ENCODE data around the gene DUT. TPM values are rescaled to one million over a fixed set of nuclear protein-coding genes. Genes with fewer than 3 reads are reported as not detected.
"Not testable (repeated sequence)": the region's sequence is repeated elsewhere in the genome, so short reads cannot be mapped to it uniquely, and the experiment has no call there.

Gene DUT
- total RNA-seq, 1 donor from 2014 or later: 81.0 TPM

DNA sequence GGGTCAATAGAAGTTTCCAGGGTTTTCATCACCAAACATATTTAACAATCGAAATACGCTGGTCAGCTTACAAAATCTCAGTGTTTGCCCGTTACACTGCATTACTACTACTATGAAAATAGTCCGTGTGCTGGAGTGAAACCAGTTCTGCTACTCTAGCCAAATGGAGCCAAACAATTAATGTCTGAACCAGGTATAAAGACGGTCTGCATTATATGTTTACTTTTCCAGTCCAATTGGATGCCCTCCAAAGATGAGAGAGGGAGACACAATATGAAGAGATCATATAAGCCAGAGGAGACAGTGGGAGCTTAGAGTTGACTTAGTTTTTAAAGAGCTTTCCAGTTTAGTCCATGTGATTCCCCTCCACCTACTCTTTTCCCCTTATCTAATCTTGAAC lies 6.3 kb upstream of the DUT start:
- TF ChIP-seq, protein P1, sequence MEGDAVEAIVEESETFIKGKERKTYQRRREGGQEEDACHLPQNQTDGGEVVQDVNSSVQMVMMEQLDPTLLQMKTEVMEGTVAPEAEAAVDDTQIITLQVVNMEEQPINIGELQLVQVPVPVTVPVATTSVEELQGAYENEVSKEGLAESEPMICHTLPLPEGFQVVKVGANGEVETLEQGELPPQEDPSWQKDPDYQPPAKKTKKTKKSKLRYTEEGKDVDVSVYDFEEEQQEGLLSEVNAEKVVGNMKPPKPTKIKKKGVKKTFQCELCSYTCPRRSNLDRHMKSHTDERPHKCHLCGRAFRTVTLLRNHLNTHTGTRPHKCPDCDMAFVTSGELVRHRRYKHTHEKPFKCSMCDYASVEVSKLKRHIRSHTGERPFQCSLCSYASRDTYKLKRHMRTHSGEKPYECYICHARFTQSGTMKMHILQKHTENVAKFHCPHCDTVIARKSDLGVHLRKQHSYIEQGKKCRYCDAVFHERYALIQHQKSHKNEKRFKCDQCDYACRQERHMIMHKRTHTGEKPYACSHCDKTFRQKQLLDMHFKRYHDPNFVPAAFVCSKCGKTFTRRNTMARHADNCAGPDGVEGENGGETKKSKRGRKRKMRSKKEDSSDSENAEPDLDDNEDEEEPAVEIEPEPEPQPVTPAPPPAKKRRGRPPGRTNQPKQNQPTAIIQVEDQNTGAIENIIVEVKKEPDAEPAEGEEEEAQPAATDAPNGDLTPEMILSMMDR (IDR thresholded peaks at IDR 0.05): no peak
- Mint-ChIP-seq H3K27me3 (ENCODE audit: unreplicated experiment) (peaks cover 2% of the 10 kb centered on the region), H3K36me3 (ENCODE audit: unreplicated experiment) (no peaks in the 10 kb centered on the region), H3K4me3 (ENCODE audit: unreplicated experiment) (no peak overlapping the region), H3K4me1 (ENCODE audit: unreplicated experiment) (peaks cover 4% of the 10 kb centered on the region), H3K27ac (ENCODE audit: unreplicated experiment) (no peak overlapping the region), H3K9me3 (ENCODE audit: unreplicated experiment) (no peaks in the 10 kb centered on the region)
- no peak for DNase-seq (ENCODE audit: extremely low spot score, unreplicated experiment)

DNA sequence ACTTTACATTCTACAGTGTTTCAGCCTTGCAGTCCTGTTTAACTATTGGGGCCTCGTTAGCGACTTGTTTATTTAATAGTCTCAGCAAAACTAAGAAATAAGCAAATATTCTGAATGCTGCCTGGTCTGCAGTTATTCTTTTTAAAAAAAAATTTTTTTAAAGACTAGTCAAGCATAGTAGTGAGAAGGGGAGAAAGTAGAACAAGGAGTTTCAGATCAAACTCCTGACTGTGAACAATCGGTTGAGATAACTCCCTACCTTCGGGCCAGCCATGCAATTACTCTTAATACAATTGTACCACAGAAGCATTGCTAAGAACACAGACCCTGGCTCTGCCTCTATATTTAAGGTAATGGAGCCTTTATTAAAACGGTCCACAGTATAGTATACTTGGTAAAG lies 5.8 kb upstream of the DUT start:
- Mint-ChIP-seq H3K36me3 (ENCODE audit: unreplicated experiment) (no peaks in the 10 kb centered on the region), H3K27me3 (ENCODE audit: unreplicated experiment) (no peaks in the 10 kb centered on the region), H3K9me3 (ENCODE audit: unreplicated experiment) (no peaks in the 10 kb centered on the region), H3K27ac (ENCODE audit: unreplicated experiment) (no peak overlapping the region), H3K4me3 (ENCODE audit: unreplicated experiment) (no peak overlapping the region), H3K4me1 (ENCODE audit: unreplicated experiment) (peaks cover 9% of the 10 kb centered on the region)
- no peak for DNase-seq (ENCODE audit: extremely low spot score, unreplicated experiment)
- TF ChIP-seq, protein P1 (IDR thresholded peaks at IDR 0.05): no peak

DNA sequence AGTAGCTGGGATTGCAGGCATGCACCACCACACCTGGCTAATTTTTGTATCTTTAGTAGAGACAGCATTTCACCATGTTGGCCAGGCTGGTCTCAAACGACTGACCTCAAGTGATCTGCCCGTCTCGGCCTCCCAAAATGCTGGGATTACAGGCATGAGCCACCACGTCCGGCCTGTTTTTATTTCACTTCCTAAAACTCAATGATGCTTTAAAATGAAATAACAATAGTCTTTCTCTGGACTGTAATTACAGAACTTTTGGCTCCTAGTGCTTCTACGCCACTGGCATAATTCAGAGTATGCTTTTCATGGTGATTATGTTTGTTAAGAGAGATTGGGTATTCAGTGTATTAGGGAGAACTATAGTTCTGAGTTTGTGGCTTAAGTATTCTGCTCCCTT lies 5.0 kb upstream of the DUT start:
- H3K4me3 Mint-ChIP-seq (ENCODE audit: unreplicated experiment); H3K27me3 Mint-ChIP-seq (ENCODE audit: unreplicated experiment); H3K9me3 Mint-ChIP-seq (ENCODE audit: unreplicated experiment); DNase-seq (ENCODE audit: extremely low spot score, unreplicated experiment); H3K27ac Mint-ChIP-seq (ENCODE audit: unreplicated experiment); H3K36me3 Mint-ChIP-seq (ENCODE audit: unreplicated experiment): not testable (repeated sequence)
- H3K4me1 Mint-ChIP-seq (ENCODE audit: unreplicated experiment): peaks cover 13% of the 10 kb centered on the region

DNA sequence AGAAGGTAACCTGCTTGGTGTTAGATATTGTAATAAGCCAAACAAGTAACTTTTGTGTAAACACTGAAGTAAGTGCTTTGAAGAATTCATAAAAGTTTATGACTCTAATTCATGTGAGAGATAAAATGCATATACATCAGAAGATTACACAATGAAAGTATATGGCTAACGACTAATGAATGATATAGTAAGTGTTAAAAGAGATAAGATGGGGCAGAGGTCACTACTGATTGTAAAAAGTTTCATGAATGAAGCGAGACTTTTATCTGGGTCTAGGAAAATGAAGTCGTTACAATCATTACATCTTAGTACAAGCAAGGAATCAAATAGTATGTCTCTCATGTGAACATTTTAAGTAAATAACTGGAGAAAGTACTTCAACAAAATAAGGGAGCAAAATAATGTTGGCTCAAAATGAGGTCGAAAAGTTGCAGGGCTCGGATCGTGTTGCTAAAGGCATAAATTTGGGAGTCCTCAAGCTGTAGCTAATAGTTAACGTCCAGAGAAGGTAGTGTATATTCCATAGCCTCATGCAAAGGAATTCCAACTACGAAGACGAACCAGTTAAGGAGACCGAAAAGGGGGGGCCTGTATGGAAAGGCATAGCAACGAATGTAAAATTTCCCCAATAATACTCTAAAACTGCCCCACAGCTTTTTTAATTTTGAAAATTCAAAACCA lies 984 bp upstream of the DUT start:
- H3K36me3 Mint-ChIP-seq (ENCODE audit: unreplicated experiment): peaks cover 6% of the 10 kb centered on the region
- TF ChIP-seq, protein P1 (IDR thresholded peaks at IDR 0.05): no peak
- peak overlapping the region; percentile 99 for H3K27ac Mint-ChIP-seq (ENCODE audit: unreplicated experiment)
- H3K4me1 Mint-ChIP-seq (ENCODE audit: unreplicated experiment): peaks cover 30% of the 10 kb centered on the region
- H3K9me3 Mint-ChIP-seq (ENCODE audit: unreplicated experiment): no peaks in the 10 kb centered on the region
- no peaks in the 10 kb centered on the region for H3K27me3 Mint-ChIP-seq (ENCODE audit: unreplicated experiment)
- no peak for DNase-seq (ENCODE audit: extremely low spot score, unreplicated experiment)
- H3K4me3 Mint-ChIP-seq (ENCODE audit: unreplicated experiment): peak overlapping the region; percentile 99

DNA sequence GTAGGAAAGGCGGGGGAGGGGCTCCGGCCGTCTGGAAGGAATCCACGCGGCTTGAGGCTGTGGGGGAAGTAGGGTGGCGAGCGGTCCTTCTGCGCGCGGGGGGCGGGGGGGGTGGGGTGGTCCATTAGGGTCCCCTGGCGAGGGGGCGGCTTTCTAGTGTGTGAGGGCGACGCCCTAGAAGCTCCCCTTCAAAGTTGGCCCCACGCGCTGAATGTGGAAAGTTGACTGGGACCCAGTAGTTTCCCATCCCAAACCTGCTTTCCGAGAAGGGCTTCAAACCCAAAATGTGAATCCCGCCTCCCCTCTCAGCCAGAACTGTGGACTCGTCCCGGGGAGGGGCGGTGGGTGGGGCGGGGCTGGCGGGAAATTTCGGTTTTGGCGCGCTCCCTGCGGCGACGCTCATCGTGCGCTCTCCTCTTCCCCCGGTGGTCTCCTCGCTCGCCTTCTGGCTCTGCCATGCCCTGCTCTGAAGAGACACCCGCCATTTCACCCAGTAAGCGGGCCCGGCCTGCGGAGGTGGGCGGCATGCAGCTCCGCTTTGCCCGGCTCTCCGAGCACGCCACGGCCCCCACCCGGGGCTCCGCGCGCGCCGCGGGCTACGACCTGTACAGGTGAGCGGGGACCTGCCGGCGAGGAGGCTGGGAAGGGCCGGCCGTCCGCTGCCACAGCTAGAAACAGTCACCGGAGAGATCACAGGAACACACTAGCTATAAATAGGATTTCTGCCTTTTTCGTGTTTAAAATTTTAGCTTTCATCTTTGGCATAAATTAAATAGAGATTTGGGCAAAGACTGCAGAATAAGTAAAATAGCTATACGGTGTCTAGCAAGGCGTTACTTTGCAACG lies 790 bp downstream of the DUT start:
- DNase-seq (ENCODE audit: extremely low spot score, unreplicated experiment): peak; percentile 85
- peaks cover 11% of the 10 kb centered on the region for H3K36me3 Mint-ChIP-seq (ENCODE audit: unreplicated experiment)
- H3K27ac Mint-ChIP-seq (ENCODE audit: unreplicated experiment): peak overlapping the region; percentile 91
- TF ChIP-seq, protein P1 (IDR thresholded peaks at IDR 0.05): no peak
- H3K4me1 Mint-ChIP-seq (ENCODE audit: unreplicated experiment): peaks cover 32% of the 10 kb centered on the region
- peak overlapping the region; percentile 99 for H3K4me3 Mint-ChIP-seq (ENCODE audit: unreplicated experiment)
- no peaks in the 10 kb centered on the region for H3K27me3 Mint-ChIP-seq (ENCODE audit: unreplicated experiment)
- H3K9me3 Mint-ChIP-seq (ENCODE audit: unreplicated experiment): no peaks in the 10 kb centered on the region

All from osteocyte (in vitro differentiated cells).